SU-DHL-6 (cell line): Measurements from ENCODE around the gene CORO7.

Experiments used
- EZH2phosphoT487 ChIP-seq: fragments of 200-600 bp; sonication (generic), shearing (Covaris generic); conservative IDR thresholded peaks from 2 replicates; pipeline ENCODE4 v1.6.1; 2018; ENCODE audit warnings: mild to moderate bottlenecking, antibody characterized with exemption, low read length, moderate library complexity, mixed read lengths
- TF ChIP-seq, protein P1 (sequence below): fragments of 200-600 bp; sonication (generic); IDR thresholded peaks from one replicate; pipeline ENCODE4 v1.5.1; 2017; ENCODE audit warnings: antibody characterized with exemption, mild to moderate bottlenecking, low read length, moderate library complexity; ENCODE audit not compliant: insufficient read depth, poor library complexity, severe bottlenecking

DNA sequence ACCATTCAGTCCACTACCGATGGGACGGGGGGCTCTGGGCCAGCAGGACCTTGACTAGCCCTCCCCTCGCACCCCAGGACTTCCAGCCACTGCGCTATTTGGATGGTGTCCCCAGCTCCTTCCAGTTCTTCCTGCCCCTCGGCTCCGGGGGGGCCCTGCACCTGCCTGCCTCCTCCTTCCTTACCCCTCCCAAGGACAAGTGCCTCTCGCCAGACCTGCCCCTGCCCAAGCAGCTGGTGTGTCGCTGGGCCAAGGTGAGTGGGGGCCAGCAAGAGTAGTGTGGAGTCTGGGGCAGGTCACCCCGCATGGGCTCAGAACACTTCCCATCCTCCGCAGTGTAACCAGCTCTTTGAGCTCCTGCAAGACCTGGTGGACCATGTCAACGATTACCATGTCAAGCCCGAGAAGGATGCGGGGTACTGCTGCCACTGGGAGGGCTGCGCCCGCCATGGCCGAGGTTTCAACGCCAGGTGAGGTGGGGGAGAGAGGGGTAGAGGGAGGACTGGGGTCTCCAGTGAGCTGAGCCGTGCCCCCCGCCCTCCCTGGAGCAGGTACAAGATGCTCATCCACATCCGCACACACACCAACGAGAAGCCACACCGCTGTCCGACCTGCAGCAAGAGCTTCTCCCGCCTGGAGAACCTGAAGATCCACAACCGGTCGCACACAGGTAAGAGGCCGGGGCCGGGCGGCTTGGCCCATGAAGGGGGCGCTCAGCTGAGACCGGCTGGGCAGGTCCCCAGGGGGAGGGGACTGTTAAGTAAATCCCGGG lies 81.5 kb downstream of the CORO7 start:
- TF ChIP-seq, protein P1, sequence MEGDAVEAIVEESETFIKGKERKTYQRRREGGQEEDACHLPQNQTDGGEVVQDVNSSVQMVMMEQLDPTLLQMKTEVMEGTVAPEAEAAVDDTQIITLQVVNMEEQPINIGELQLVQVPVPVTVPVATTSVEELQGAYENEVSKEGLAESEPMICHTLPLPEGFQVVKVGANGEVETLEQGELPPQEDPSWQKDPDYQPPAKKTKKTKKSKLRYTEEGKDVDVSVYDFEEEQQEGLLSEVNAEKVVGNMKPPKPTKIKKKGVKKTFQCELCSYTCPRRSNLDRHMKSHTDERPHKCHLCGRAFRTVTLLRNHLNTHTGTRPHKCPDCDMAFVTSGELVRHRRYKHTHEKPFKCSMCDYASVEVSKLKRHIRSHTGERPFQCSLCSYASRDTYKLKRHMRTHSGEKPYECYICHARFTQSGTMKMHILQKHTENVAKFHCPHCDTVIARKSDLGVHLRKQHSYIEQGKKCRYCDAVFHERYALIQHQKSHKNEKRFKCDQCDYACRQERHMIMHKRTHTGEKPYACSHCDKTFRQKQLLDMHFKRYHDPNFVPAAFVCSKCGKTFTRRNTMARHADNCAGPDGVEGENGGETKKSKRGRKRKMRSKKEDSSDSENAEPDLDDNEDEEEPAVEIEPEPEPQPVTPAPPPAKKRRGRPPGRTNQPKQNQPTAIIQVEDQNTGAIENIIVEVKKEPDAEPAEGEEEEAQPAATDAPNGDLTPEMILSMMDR, result no peak
- no peak for TF ChIP-seq EZH2phosphoT487
